Esophagus muscularis mucosa (tissue), 3 donors: Measurements from ENCODE around the gene RAB7B.

Experiments
- POLR2A ChIP-seq: fragments of 450-650 bp; IDR thresholded peaks from one replicate; pipeline ENCODE4 v1.6.1; 2017; ENCODE audit warnings: antibody characterized with exemption, moderate library complexity, mild to moderate bottlenecking, low read depth
- TF ChIP-seq, protein P1 (sequence below), 3 experiments: fragments of 200-600 bp in 2 of 3; fragments of 450-650 bp in 1 of 3; sonication (generic) in 2 of 3; IDR thresholded peaks; one replicate each; pipeline ENCODE4 v1.5.1; 2017 to 2019; ENCODE audit warnings: antibody characterized with exemption in 3 of 3, mild to moderate bottlenecking in 2 of 3, moderate library complexity in 1 of 3

GRCh38 chr1:206001476-206001888 lies 1.7 kb downstream of the RAB7B start:
- TF ChIP-seq POLR2A, result no peak
- TF ChIP-seq, protein P1, sequence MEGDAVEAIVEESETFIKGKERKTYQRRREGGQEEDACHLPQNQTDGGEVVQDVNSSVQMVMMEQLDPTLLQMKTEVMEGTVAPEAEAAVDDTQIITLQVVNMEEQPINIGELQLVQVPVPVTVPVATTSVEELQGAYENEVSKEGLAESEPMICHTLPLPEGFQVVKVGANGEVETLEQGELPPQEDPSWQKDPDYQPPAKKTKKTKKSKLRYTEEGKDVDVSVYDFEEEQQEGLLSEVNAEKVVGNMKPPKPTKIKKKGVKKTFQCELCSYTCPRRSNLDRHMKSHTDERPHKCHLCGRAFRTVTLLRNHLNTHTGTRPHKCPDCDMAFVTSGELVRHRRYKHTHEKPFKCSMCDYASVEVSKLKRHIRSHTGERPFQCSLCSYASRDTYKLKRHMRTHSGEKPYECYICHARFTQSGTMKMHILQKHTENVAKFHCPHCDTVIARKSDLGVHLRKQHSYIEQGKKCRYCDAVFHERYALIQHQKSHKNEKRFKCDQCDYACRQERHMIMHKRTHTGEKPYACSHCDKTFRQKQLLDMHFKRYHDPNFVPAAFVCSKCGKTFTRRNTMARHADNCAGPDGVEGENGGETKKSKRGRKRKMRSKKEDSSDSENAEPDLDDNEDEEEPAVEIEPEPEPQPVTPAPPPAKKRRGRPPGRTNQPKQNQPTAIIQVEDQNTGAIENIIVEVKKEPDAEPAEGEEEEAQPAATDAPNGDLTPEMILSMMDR (IDR thresholded peaks at IDR 0.05), result no peak
